HL-60/S4 treated with phorbol 12-myristate 13-acetate at 8.2 ng/mL for 4 days and 3 days (cell line): Measurements from ENCODE around the gene JOSD2.

Experiments
- in situ Hi-C: fragments of 300-500 bp; cut with MboI; formaldehyde crosslinking; loops from 2 replicates; pipeline ENCODE4 v1.15.0; 2022; ENCODE audit warnings: low sequenced_read_pairs

Gene JOSD2

DNA sequence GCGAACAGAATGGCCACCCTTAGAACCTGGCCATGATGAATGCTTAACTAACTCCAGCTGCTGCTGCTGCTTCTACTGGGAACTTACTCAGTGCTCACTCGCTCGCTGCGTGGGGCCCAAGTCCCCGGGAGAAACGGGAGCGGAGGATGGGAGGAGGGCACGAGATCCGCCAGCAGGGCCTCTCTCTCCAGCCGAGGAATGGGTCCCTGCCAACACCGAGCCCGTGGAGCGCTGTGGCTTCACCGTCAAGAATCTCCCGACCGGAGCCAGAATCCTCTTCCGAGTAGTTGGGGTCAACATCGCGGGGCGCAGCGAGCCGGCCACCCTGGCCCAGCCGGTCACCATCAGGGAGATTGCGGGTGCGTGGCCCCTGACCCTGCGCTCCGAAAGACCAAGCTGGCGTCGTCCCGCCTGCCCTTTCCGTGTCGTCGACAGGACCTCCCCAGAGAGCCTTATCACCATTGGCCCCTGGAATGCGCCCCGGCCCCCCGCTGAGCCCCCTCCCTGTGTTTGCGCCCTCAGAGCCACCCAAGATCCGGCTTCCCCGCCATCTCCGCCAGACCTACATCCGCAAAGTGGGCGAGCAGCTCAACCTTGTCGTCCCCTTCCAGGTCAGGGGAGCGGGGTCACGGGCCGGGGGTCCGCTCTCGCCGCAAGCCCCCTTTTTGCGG, 52.5 kb downstream of the JOSD2 start:
- in situ Hi-C loops: no loop called here

DNA sequence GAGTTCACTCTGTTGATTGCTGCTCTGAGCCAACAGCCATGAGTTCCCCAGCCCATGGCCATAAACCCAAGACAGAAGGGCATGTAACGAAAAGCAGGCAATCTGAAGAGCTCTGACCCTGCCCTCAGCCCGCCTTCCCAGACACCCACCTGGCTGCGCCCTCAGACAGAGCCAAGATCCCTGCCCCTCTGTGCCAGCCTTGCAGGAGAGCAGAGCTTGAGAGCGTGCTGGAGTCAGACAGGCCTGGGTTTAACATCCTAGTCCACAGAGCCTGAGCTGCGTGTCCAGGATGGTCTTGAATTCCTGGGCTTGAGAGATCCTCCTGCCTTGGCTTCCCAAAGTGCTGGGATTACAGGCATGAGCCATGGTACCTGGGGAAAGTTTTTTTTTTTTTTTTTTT, 53.7 kb downstream of the JOSD2 start:
- in situ Hi-C loops: no loop called here
